H9 (cell line): Measurements from ENCODE around the gene AFF1. TPM values are rescaled to one million over a fixed set of nuclear protein-coding genes. Genes with fewer than 3 reads are reported as not detected.

Experiments
- DNase-seq: peaks from one replicate; pipeline ENCODE4 v3.0.0-alpha.2; 2017
- H2AFZ ChIP-seq: one replicate; pipeline ENCODE4 v1.6.1; 2013; ENCODE audit warnings: mild to moderate bottlenecking, low read length, control low read depth, moderate library complexity
- H2AK5ac ChIP-seq: 2 replicates; pipeline ENCODE4 v1.6.1; 2013; ENCODE audit warnings: low read length, control low read depth, mixed read lengths; ENCODE audit not compliant: insufficient read length
- H2BK120ac ChIP-seq: one replicate; pipeline ENCODE4 v1.6.1; 2013; ENCODE audit warnings: low read depth, mild to moderate bottlenecking, low read length, control low read depth, inconsistent platforms; ENCODE audit not compliant: poor library complexity, severe bottlenecking
- H2BK12ac ChIP-seq: 2 replicates; pipeline ENCODE4 v1.6.1; 2013; ENCODE audit warnings: low read length, control low read depth, mixed read lengths, low read depth; ENCODE audit not compliant: insufficient read length
- H2BK15ac ChIP-seq: 2 replicates; pipeline ENCODE4 v1.6.1; 2013; ENCODE audit warnings: low read depth, low read length, control low read depth
- H2BK20ac ChIP-seq: one replicate; pipeline ENCODE4 v1.6.1; 2013; ENCODE audit warnings: low read depth, mild to moderate bottlenecking, low read length, control low read depth, inconsistent platforms; ENCODE audit not compliant: poor library complexity, severe bottlenecking
- H2BK5ac ChIP-seq: 2 replicates; pipeline ENCODE4 v1.6.1; 2013; ENCODE audit warnings: low read length, control low read depth, mixed read lengths; ENCODE audit not compliant: insufficient read length
- H3K14ac ChIP-seq: 2 replicates; pipeline ENCODE4 v1.6.1; 2013; ENCODE audit warnings: low read length, control low read depth; ENCODE audit not compliant: insufficient read depth
- H3K18ac ChIP-seq: 2 replicates; pipeline ENCODE4 v1.6.1; 2013; ENCODE audit warnings: low read depth, mild to moderate bottlenecking, mixed read lengths, low read length, control low read depth; ENCODE audit not compliant: insufficient read length
- H3K23ac ChIP-seq: 2 replicates; pipeline ENCODE4 v1.6.1; 2013; ENCODE audit warnings: low read length, control low read depth, mixed read lengths, low read depth; ENCODE audit not compliant: insufficient read length
- H3K23me2 ChIP-seq: 2 replicates; pipeline ENCODE4 v1.6.1; 2013; ENCODE audit warnings: low read depth, mild to moderate bottlenecking, mixed read lengths, low read length, control low read depth; ENCODE audit not compliant: insufficient read length, poor library complexity, severe bottlenecking
- H3K27ac ChIP-seq: 2 replicates; pipeline ENCODE4 v1.5.1; 2013; ENCODE audit warnings: low read length, control low read depth, mixed read lengths, low read depth; ENCODE audit not compliant: insufficient read length
- H3K27me3 ChIP-seq: 2 replicates; pipeline ENCODE4 v1.6.1; 2013; ENCODE audit warnings: low read length, control low read depth, inconsistent platforms; ENCODE audit not compliant: insufficient read depth
- H3K4ac ChIP-seq: 2 replicates; pipeline ENCODE4 v1.6.1; 2013; ENCODE audit warnings: low read depth, mild to moderate bottlenecking, control low read depth, inconsistent platforms, low read length, moderate library complexity
- H3K4me1 ChIP-seq: 2 replicates; pipeline ENCODE4 v1.6.1; 2013; ENCODE audit warnings: low read length, control low read depth, inconsistent platforms; ENCODE audit not compliant: insufficient read depth
- H3K4me2 ChIP-seq: 2 replicates; pipeline ENCODE4 v1.6.1; 2013; ENCODE audit warnings: low read length, control low read depth, mixed read lengths; ENCODE audit not compliant: insufficient read length, insufficient read depth
- H3K56ac ChIP-seq: 2 replicates; pipeline ENCODE4 v1.6.1; 2013; ENCODE audit warnings: low read depth, mild to moderate bottlenecking, mixed read lengths, low read length, control low read depth; ENCODE audit not compliant: insufficient read length
- H3K79me1 ChIP-seq: 2 replicates; pipeline ENCODE4 v1.6.1; 2013; ENCODE audit warnings: low read depth, mild to moderate bottlenecking, moderate library complexity, low read length, control low read depth, inconsistent platforms; ENCODE audit not compliant: insufficient read depth, poor library complexity, severe bottlenecking
- H3K79me2 ChIP-seq: 2 replicates; pipeline ENCODE4 v1.6.1; 2013; ENCODE audit warnings: low read length, control low read depth, inconsistent platforms; ENCODE audit not compliant: insufficient read depth
- H3K9ac ChIP-seq: 2 replicates; pipeline ENCODE4 v1.6.1; 2013; ENCODE audit warnings: low read length, control low read depth, mixed read lengths; ENCODE audit not compliant: insufficient read length; ENCODE audit errors: extremely low read depth
- H3K9me3 ChIP-seq: one replicate; pipeline ENCODE4 v1.6.1; 2013; ENCODE audit warnings: low read depth, low read length, inconsistent platforms; ENCODE audit not compliant: control insufficient read depth
- H3T11ph ChIP-seq: one replicate; pipeline ENCODE4 v1.6.1; 2013; ENCODE audit warnings: mild to moderate bottlenecking, low read length, control low read depth, inconsistent platforms
- H4K20me1 ChIP-seq: one replicate; pipeline ENCODE4 v1.6.1; 2013; ENCODE audit not compliant: control insufficient read depth, insufficient read length, insufficient read depth
- H4K5ac ChIP-seq: 2 replicates; pipeline ENCODE4 v1.6.1; 2013; ENCODE audit warnings: low read depth, mild to moderate bottlenecking, mixed read lengths, low read length, control low read depth; ENCODE audit not compliant: insufficient read length
- H4K8ac ChIP-seq: replicated peaks from 2 replicates; pipeline ENCODE4 v1.6.1; 2013; ENCODE audit warnings: low read length, control low read depth, mixed read lengths, low read depth; ENCODE audit not compliant: insufficient read length
- H4K91ac ChIP-seq: 2 replicates; pipeline ENCODE4 v1.6.1; 2013; ENCODE audit warnings: low read depth, mild to moderate bottlenecking, moderate library complexity, mixed read lengths, low read length, control low read depth; ENCODE audit not compliant: insufficient read length
- H3K27ac Mint-ChIP-seq, 3 experiments: 2 replicates in 2 of 3; 3 replicates in 1 of 3; pipeline ENCODE4 v1.8.0; 2020 to 2021; ENCODE audit warnings: mixed read lengths in 3 of 3, mild to moderate bottlenecking in 1 of 3, moderate library complexity in 1 of 3
- H3K27me3 Mint-ChIP-seq: 2 replicates; pipeline ENCODE4 v1.8.0; 2021; ENCODE audit warnings: low read depth, mild to moderate bottlenecking, moderate library complexity, mixed read lengths
- H3K36me3 Mint-ChIP-seq, 3 experiments: 2 replicates in 2 of 3; 3 replicates in 1 of 3; pipeline ENCODE4 v1.8.0; 2020 to 2021; ENCODE audit warnings: low read depth in 3 of 3, mixed read lengths in 3 of 3; ENCODE audit not compliant: insufficient read depth in 1 of 3
- H3K4me1 Mint-ChIP-seq, 2 experiments: 2 replicates each; pipeline ENCODE4 v1.8.0; 2020; ENCODE audit warnings: mixed read lengths in 2 of 2
- H3K4me3 Mint-ChIP-seq, 2 experiments: 2 replicates in 1 of 2; 3 replicates in 1 of 2; pipeline ENCODE4 v1.8.0; 2020 to 2021; ENCODE audit warnings: mild to moderate bottlenecking in 2 of 2, mixed read lengths in 2 of 2, moderate library complexity in 1 of 2
- H3K9me3 Mint-ChIP-seq, 2 experiments: 2 replicates in 1 of 2; 3 replicates in 1 of 2; pipeline ENCODE4 v1.8.0; 2020; ENCODE audit warnings: mild to moderate bottlenecking in 2 of 2, mixed read lengths in 2 of 2, moderate library complexity in 1 of 2
- WGBS: extraction: QIAGEN DNeasy Blood & Tissue Kit; methylation state at CpG from one replicate; pipeline ENCODE4 v1.1.7; 2013; ENCODE audit warnings: missing lambda C conversion rate, low lambda C conversion rate, mixed read lengths; ENCODE audit not compliant: insufficient read length; ENCODE audit errors: extremely low coverage; 5-methylcytosine and 5-hydroxymethylcytosine counted together
- total RNA-seq: library from RNA; stranded (reverse); gene quantifications from 2 replicates; pipeline ENCODE4 v1.2.1, GENCODE V29; 2021
- TF ChIP-seq, protein P1 (sequence below): fragments of 200-600 bp; sonication (generic); conservative IDR thresholded peaks from 3 replicates; pipeline ENCODE4 v1.8.0; 2021; ENCODE audit warnings: antibody characterized with exemption, mild to moderate bottlenecking

Gene AFF1
- total RNA-seq, 1 experiment from 2014 or later = 74.5 TPM

DNA sequence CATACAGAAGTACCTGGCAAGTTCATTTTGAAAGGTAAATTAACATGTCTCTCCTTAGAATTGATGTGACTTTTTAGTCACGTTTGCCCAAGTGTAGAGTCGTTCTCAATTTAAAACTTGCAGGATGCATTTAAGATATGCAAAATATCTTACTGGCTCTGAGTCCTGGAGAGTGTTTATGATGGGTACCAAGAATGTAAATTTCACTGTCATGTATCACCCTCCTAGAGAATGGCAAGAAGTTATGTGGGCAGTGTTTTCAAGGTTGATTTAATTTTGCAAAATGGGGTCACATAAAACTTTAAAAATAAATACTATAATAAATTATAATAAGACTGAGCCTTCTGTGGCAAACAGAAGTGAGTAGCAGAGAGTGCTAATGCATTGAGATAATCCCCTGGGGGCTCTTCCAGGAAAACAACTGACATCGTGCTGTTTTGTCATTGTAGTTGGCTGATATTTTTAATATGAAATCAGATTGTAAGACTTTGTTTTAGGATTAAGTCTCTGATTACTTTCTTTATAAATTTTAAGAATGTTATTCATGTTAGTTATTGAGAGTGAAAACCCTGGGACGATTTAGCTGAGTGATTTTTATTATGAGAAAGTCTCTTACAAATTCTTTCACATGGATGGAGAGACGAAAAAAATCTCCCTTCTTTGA is 103.0 kb downstream of the AFF1 start:
- no peak for DNase-seq
- H2AFZ ChIP-seq = no peak overlapping the region
- H2BK15ac ChIP-seq = no peak overlapping the region
- Mint-ChIP-seq H3K36me3 (no peaks in the 10 kb centered on the region; a peak in 1 of 7 replicates), H3K27ac (no peak overlapping the region; a peak in 1 of 7 replicates), H3K9me3 (no peaks in the 10 kb centered on the region), H3K4me3 (no peak overlapping the region), H3K4me1 (peaks cover 50 to 52% of the 10 kb centered on the region in 2 experiments), H3K27me3 (no peaks in the 10 kb centered on the region)
- H3K4ac ChIP-seq = no peak overlapping the region
- no peaks in the 10 kb centered on the region for H3K27me3 ChIP-seq
- H3K4me1 ChIP-seq = peaks cover 9% of the 10 kb centered on the region; the same call in 1 of the 2 replicates
- no peak overlapping the region for H4K91ac ChIP-seq
- H3K23me2 ChIP-seq = no peaks in the 10 kb centered on the region
- H3K79me1 ChIP-seq = peaks cover 6% of the 10 kb centered on the region
- H4K20me1 ChIP-seq = peaks cover 4% of the 10 kb centered on the region
- no peak overlapping the region for H3K56ac ChIP-seq
- no peak overlapping the region for H3K27ac ChIP-seq
- H3T11ph ChIP-seq = no peak overlapping the region
- no peak overlapping the region for H2BK12ac ChIP-seq
- no peak overlapping the region for H3K4me2 ChIP-seq
- no peak overlapping the region for H4K8ac ChIP-seq
- no peak overlapping the region for H3K14ac ChIP-seq
- no peak overlapping the region for H2BK5ac ChIP-seq
- H3K79me2 ChIP-seq = peaks cover 19% of the 10 kb centered on the region
- no peak overlapping the region for H4K5ac ChIP-seq
- no peak overlapping the region for H2BK20ac ChIP-seq
- no peaks in the 10 kb centered on the region for H3K9me3 ChIP-seq
- WGBS = no CpG with 5 or more reads among the region's 5 CpGs
- H3K23ac ChIP-seq = no peak overlapping the region
- H3K9ac ChIP-seq = no peak overlapping the region
- TF ChIP-seq, protein P1, sequence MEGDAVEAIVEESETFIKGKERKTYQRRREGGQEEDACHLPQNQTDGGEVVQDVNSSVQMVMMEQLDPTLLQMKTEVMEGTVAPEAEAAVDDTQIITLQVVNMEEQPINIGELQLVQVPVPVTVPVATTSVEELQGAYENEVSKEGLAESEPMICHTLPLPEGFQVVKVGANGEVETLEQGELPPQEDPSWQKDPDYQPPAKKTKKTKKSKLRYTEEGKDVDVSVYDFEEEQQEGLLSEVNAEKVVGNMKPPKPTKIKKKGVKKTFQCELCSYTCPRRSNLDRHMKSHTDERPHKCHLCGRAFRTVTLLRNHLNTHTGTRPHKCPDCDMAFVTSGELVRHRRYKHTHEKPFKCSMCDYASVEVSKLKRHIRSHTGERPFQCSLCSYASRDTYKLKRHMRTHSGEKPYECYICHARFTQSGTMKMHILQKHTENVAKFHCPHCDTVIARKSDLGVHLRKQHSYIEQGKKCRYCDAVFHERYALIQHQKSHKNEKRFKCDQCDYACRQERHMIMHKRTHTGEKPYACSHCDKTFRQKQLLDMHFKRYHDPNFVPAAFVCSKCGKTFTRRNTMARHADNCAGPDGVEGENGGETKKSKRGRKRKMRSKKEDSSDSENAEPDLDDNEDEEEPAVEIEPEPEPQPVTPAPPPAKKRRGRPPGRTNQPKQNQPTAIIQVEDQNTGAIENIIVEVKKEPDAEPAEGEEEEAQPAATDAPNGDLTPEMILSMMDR = no peak
- H2AK5ac ChIP-seq = no peak overlapping the region
- no peak overlapping the region for H2BK120ac ChIP-seq
- H3K18ac ChIP-seq = no peak overlapping the region
